HepG2 (cell line): Measurements from ENCODE around the gene HDGF. TPM values are rescaled to one million over a fixed set of nuclear protein-coding genes. Genes with fewer than 3 reads are reported as not detected.

Experiments
- DPF2 ChIP-seq: sonication (generic); formaldehyde crosslinking; IDR thresholded peaks from 2 replicates; pipeline ENCODE4 v1.4.0; 2020; ENCODE audit warnings: mild to moderate bottlenecking, low read depth, missing genetic modification reagents, borderline replicate concordance
- EHMT2 ChIP-seq: fragments of 200-600 bp; sonication (generic); IDR thresholded peaks from 2 replicates; pipeline ENCODE4 v1.7.0; 2017; ENCODE audit warnings: antibody characterized with exemption, low read depth, low read length, borderline replicate concordance
- KLF16 ChIP-seq, 2 experiments: sonication (generic) in 1 of 2; formaldehyde crosslinking in 1 of 2; IDR thresholded peaks; 2 replicates each; pipeline versions ENCODE4 v1.6.1 to v1.8.0; 2016 to 2023; ENCODE audit warnings: missing genetic modification reagents in 2 of 2, missing compliant biosample characterization in 1 of 2
- MIER2 ChIP-seq: IDR thresholded peaks from 2 replicates; pipeline ENCODE4 v1.6.1; 2016; ENCODE audit warnings: missing biosample characterization, missing genetic modification reagents
- NR2F2 ChIP-seq: IDR thresholded peaks from 2 replicates; pipeline ENCODE4 v1.6.1; 2012; ENCODE audit warnings: low read depth, inconsistent platforms, borderline replicate concordance
- PAF1 ChIP-seq: IDR thresholded peaks from 2 replicates; pipeline ENCODE4 v1.6.1; 2016; ENCODE audit warnings: missing genetic modification reagents, missing compliant biosample characterization
- SALL2 ChIP-seq: sonication (generic); formaldehyde crosslinking; IDR thresholded peaks from 2 replicates; pipeline ENCODE4 v1.8.1; 2023; ENCODE audit warnings: mild to moderate bottlenecking, missing genetic modification reagents, inconsistent platforms
- SRF ChIP-seq: IDR thresholded peaks from 2 replicates; pipeline ENCODE4 v1.6.1; 2011; ENCODE audit warnings: mild to moderate bottlenecking, low read depth, low read length, moderate library complexity
- TOPORS ChIP-seq: sonication (generic); formaldehyde crosslinking; IDR thresholded peaks from 2 replicates; pipeline ENCODE4 v1.8.0; 2023; ENCODE audit warnings: mild to moderate bottlenecking, missing genetic modification reagents
- ZFP90 ChIP-seq: sonication (generic); formaldehyde crosslinking; IDR thresholded peaks from 2 replicates; pipeline ENCODE4 v1.8.0; 2022; ENCODE audit warnings: missing genetic modification reagents, mild to moderate bottlenecking, inconsistent platforms, borderline replicate concordance
- ZFX ChIP-seq: sonication (generic); formaldehyde crosslinking; IDR thresholded peaks from 2 replicates; pipeline ENCODE4 v1.4.0; 2020; ENCODE audit warnings: mild to moderate bottlenecking, low read depth, missing genetic modification reagents, moderate library complexity
- ZNF143 ChIP-seq: sonication (generic); formaldehyde crosslinking; IDR thresholded peaks from 2 replicates; pipeline ENCODE4 v1.4.0; 2020; ENCODE audit warnings: missing genetic modification reagents
- ZNF282 ChIP-seq: fragments of 450-650 bp; IDR thresholded peaks from 2 replicates; pipeline ENCODE4 v1.6.1; 2018; ENCODE audit not compliant: partially characterized antibody
- ZNF446 ChIP-seq: sonication (generic); formaldehyde crosslinking; IDR thresholded peaks from 2 replicates; pipeline ENCODE4 v1.5.0; 2020; ENCODE audit warnings: mild to moderate bottlenecking, missing genetic modification reagents
- ZNF644 ChIP-seq: IDR thresholded peaks from 2 replicates; pipeline ENCODE4 v1.6.1; 2016; ENCODE audit warnings: low read depth
- ZNF678 ChIP-seq: sonication (generic); formaldehyde crosslinking; IDR thresholded peaks from 2 replicates; pipeline ENCODE4 v1.4.0; 2020; ENCODE audit warnings: mild to moderate bottlenecking, missing genetic modification reagents
- ZSCAN29 ChIP-seq: sonication (generic); formaldehyde crosslinking; conservative IDR thresholded peaks from 2 replicates; pipeline ENCODE4 v1.4.0; 2020; ENCODE audit warnings: mild to moderate bottlenecking, missing genetic modification reagents
- polyA plus RNA-seq, 8 experiments: library from polyadenylated mRNA; depleted of rRNA in 3 of 8; stranded (reverse) in 7 of 8; unstranded in 1 of 8; fragments of >200 nt; fragmentation: Illumina TruSeq in 4 of 8; extraction: Trizol in 4 of 8; gene quantifications; 2 replicates each; pipeline versions ENCODE4 v1.2.1 to v1.2.3, GENCODE V29; 2011 to 2016; ENCODE audit warnings: low read depth in 4 of 8, missing spikeins in 1 of 8, mixed read lengths in 1 of 8; ENCODE audit not compliant: insufficient read depth in 1 of 8
- total RNA-seq, 5 experiments: library from RNA; depleted of rRNA; stranded (reverse); fragments of >200 nt; fragmentation: Illumina TruSeq; extraction: Trizol; gene quantifications; 2 replicates each; pipeline ENCODE4 v1.2.3, GENCODE V29; 2016; ENCODE audit warnings: low read depth in 1 of 5
- TF ChIP-seq, protein P1 (sequence below): IDR thresholded peaks from 2 replicates; pipeline ENCODE4 v1.6.1; 2018; ENCODE audit warnings: missing genetic modification reagents, mild to moderate bottlenecking, missing compliant biosample characterization
- TF ChIP-seq, protein P2 (sequence below): sonication (generic); formaldehyde crosslinking; IDR thresholded peaks from 2 replicates; pipeline ENCODE4 v1.8.1; 2023; ENCODE audit warnings: mild to moderate bottlenecking, missing genetic modification reagents
- TF ChIP-seq, protein P3 (sequence below): sonication (generic); formaldehyde crosslinking; IDR thresholded peaks from 2 replicates; pipeline ENCODE4 v1.5.1; 2020; ENCODE audit warnings: missing genetic modification reagents, mild to moderate bottlenecking, borderline replicate concordance
- TF ChIP-seq, protein P4 (sequence below): sonication (generic); formaldehyde crosslinking; IDR thresholded peaks from 2 replicates; pipeline ENCODE4 v1.4.0; 2020; ENCODE audit warnings: mild to moderate bottlenecking, missing genetic modification reagents

The HDGF gene
- total and polyA plus RNA-seq, 2 of the 13 experiments (the other 11 are each of a cell fraction or from before 2014, with no cell fraction given), result 156 to 196 TPM

DNA sequence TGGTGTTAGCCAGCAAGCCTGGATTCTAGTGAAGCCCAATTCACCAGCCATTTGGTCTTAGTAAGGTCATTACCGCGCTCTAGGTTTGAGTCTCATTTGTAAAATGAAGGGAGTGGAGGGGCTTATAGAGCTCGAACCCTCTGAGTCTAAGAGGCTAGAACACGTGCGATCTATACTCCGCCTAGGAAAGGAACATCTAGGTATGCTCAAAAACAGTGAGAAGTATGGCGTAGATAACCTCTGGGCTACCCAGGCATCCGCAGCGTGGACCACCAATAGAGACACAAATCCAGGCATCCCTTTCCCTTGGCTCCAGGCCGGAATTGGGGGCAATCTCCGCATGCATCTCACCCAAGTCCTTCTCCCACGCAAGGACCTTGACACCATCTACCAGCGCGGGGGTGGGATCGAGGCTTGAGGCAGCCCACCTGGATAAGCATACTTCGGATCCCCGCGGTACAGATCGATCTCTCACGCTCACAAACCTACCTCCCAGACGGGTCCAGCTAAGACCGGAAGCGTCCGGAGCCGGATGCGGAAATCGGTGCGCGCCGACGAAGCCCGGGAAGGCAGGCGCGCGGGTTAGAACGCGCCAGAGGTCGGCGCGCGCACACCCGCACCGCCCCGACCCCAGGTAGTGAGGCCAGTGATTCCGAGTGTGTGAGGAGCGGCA lies 23.4 kb downstream of the HDGF start, which contains the start of gene METTL25B (continued):
- no peak for TF ChIP-seq ZNF282
- no peak for TF ChIP-seq MIER2 (CRISPR knock-in tag)
- TF ChIP-seq ZFX (CRISPR knock-in tag), result peak; percentile 71; the same call in 1 of the 2 replicates
- TF ChIP-seq, protein P1, sequence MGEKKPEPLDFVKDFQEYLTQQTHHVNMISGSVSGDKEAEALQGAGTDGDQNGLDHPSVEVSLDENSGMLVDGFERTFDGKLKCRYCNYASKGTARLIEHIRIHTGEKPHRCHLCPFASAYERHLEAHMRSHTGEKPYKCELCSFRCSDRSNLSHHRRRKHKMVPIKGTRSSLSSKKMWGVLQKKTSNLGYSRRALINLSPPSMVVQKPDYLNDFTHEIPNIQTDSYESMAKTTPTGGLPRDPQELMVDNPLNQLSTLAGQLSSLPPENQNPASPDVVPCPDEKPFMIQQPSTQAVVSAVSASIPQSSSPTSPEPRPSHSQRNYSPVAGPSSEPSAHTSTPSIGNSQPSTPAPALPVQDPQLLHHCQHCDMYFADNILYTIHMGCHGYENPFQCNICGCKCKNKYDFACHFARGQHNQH, result peak; percentile 13; the same call in 1 of the 2 replicates
- TF ChIP-seq NR2F2, result peak; percentile 27; the same call in 1 of the 2 replicates
- TF ChIP-seq, protein P2, sequence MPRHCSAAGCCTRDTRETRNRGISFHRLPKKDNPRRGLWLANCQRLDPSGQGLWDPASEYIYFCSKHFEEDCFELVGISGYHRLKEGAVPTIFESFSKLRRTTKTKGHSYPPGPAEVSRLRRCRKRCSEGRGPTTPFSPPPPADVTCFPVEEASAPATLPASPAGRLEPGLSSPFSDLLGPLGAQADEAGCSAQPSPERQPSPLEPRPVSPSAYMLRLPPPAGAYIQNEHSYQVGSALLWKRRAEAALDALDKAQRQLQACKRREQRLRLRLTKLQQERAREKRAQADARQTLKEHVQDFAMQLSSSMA (CRISPR knock-in tag), result 0 out of 2 replicates have a peak, but pooled peaks have one; percentile 10
- TF ChIP-seq, protein P3, sequence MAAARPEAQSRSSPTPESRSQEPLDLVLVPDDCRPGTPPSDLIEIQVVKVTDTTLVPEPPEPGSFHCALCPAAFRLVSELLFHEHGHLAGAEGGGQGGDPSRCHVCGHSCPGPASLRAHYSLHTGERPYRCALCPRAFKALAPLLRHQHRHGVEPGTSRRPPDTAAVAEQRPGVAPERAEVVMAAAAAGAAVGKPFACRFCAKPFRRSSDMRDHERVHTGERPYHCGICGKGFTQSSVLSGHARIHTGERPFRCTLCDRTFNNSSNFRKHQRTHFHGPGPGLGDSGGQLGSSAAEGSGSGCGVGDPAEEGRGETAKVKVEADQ, result peak; percentile 31; the same call in 1 of the 2 replicates
- TF ChIP-seq DPF2 (CRISPR knock-in tag), result no peak
- 0 out of 2 replicates have a peak, but pooled peaks have one; percentile 32 for TF ChIP-seq ZSCAN29 (CRISPR knock-in tag)
- no peak for TF ChIP-seq SALL2 (CRISPR knock-in tag)
- peak; percentile 28 for TF ChIP-seq ZNF143
- TF ChIP-seq TOPORS (CRISPR knock-in tag), result 0 out of 2 replicates have a peak, but pooled peaks have one; percentile 50
- TF ChIP-seq ZFP90 (CRISPR knock-in tag), result peak; percentile 18; the same call in 1 of the 2 replicates
- no peak for TF ChIP-seq ZNF644 (CRISPR knock-in tag)
- no peak for TF ChIP-seq ZNF446 (CRISPR knock-in tag)
- TF ChIP-seq PAF1 (CRISPR knock-in tag), result no peak
- 0 out of 4 replicates have a peak, but pooled peaks of 1 of the 2 experiments have one; percentile 19 for TF ChIP-seq KLF16 (CRISPR knock-in tag; IDR thresholded peaks at IDR 0.05)
- no peak for TF ChIP-seq EHMT2
- TF ChIP-seq ZNF678 (CRISPR knock-in tag), result peak; percentile 40; the same call in 1 of the 2 replicates
- TF ChIP-seq SRF, result peak; percentile 9; the same call in 1 of the 2 replicates
- TF ChIP-seq, protein P4, sequence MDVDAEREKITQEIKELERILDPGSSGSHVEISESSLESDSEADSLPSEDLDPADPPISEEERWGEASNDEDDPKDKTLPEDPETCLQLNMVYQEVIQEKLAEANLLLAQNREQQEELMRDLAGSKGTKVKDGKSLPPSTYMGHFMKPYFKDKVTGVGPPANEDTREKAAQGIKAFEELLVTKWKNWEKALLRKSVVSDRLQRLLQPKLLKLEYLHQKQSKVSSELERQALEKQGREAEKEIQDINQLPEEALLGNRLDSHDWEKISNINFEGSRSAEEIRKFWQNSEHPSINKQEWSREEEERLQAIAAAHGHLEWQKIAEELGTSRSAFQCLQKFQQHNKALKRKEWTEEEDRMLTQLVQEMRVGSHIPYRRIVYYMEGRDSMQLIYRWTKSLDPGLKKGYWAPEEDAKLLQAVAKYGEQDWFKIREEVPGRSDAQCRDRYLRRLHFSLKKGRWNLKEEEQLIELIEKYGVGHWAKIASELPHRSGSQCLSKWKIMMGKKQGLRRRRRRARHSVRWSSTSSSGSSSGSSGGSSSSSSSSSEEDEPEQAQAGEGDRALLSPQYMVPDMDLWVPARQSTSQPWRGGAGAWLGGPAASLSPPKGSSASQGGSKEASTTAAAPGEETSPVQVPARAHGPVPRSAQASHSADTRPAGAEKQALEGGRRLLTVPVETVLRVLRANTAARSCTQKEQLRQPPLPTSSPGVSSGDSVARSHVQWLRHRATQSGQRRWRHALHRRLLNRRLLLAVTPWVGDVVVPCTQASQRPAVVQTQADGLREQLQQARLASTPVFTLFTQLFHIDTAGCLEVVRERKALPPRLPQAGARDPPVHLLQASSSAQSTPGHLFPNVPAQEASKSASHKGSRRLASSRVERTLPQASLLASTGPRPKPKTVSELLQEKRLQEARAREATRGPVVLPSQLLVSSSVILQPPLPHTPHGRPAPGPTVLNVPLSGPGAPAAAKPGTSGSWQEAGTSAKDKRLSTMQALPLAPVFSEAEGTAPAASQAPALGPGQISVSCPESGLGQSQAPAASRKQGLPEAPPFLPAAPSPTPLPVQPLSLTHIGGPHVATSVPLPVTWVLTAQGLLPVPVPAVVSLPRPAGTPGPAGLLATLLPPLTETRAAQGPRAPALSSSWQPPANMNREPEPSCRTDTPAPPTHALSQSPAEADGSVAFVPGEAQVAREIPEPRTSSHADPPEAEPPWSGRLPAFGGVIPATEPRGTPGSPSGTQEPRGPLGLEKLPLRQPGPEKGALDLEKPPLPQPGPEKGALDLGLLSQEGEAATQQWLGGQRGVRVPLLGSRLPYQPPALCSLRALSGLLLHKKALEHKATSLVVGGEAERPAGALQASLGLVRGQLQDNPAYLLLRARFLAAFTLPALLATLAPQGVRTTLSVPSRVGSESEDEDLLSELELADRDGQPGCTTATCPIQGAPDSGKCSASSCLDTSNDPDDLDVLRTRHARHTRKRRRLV, result 0 out of 2 replicates have a peak, but pooled peaks have one; percentile 25
